Right atrium auricular region (tissue), 2 donors: ENCODE data around the gene CBX7. TPM values are rescaled to one million over a fixed set of nuclear protein-coding genes. Genes with fewer than 3 reads are reported as not detected.

Source experiments
- DNase-seq: peaks from one replicate; pipeline ENCODE4 v3.0.0-alpha.2; 2019; ENCODE audit warnings: low spot score
- H3K27ac ChIP-seq, 2 donors: fragments of 200-600 bp; sonication (generic); 1 replicate in 1 of 2; 2 replicates in 1 of 2; pipeline ENCODE4 v1.5.1; 2016 to 2019
- H3K27me3 ChIP-seq, 2 donors: fragments of 200-600 bp; sonication (generic); one replicate each; pipeline versions ENCODE4 v1.5.1 to v1.6.0; 2017 to 2019
- H3K36me3 ChIP-seq: fragments of 200-600 bp; sonication (generic); one replicate; pipeline ENCODE4 v1.5.1; 2016
- H3K4me1 ChIP-seq, 2 donors: fragments of 200-600 bp; sonication (generic); one replicate each; pipeline versions ENCODE4 v1.5.1 to v1.6.0; 2017 to 2019
- H3K4me3 ChIP-seq, 2 donors: fragments of 200-600 bp; sonication (generic); 1 replicate in 1 of 2; 2 replicates in 1 of 2; pipeline ENCODE4 v1.5.1; 2017 to 2019; ENCODE audit warnings: mild to moderate bottlenecking in 1 of 2, moderate library complexity in 1 of 2
- H3K9me3 ChIP-seq, 2 donors: fragments of 200-600 bp; sonication (generic); one replicate each; pipeline ENCODE4 v1.5.1; 2019
- total RNA-seq, 2 donors: library from RNA; depleted of rRNA; stranded (reverse); fragments of >200 nt; gene quantifications; one replicate each; pipeline ENCODE4 v1.1.0, GENCODE V29; 2016
- TF ChIP-seq, protein P1 (sequence below), 2 donors: fragments of 200-600 bp; sonication (generic); IDR thresholded peaks; one replicate each; pipeline ENCODE4 v1.5.1; 2019; ENCODE audit warnings: antibody characterized with exemption in 2 of 2

The CBX7 gene
- total RNA-seq, 2 donors from 2014 or later, result 62.0 to 111 TPM

GRCh38 chr22:39091126-39092081, 61.1 kb downstream of the CBX7 start:
- DNase-seq, result no peak

GRCh38 chr22:39090426-39091064, 61.9 kb downstream of the CBX7 start:
- no peak for DNase-seq
- H3K4me3 ChIP-seq, result no peak overlapping the region
- TF ChIP-seq, protein P1, sequence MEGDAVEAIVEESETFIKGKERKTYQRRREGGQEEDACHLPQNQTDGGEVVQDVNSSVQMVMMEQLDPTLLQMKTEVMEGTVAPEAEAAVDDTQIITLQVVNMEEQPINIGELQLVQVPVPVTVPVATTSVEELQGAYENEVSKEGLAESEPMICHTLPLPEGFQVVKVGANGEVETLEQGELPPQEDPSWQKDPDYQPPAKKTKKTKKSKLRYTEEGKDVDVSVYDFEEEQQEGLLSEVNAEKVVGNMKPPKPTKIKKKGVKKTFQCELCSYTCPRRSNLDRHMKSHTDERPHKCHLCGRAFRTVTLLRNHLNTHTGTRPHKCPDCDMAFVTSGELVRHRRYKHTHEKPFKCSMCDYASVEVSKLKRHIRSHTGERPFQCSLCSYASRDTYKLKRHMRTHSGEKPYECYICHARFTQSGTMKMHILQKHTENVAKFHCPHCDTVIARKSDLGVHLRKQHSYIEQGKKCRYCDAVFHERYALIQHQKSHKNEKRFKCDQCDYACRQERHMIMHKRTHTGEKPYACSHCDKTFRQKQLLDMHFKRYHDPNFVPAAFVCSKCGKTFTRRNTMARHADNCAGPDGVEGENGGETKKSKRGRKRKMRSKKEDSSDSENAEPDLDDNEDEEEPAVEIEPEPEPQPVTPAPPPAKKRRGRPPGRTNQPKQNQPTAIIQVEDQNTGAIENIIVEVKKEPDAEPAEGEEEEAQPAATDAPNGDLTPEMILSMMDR (IDR thresholded peaks at IDR 0.05), result no peak
- no peak overlapping the region for H3K27ac ChIP-seq
- no peaks in the 10 kb centered on the region for H3K36me3 ChIP-seq
- H3K27me3 ChIP-seq, result no peaks in the 10 kb centered on the region
- H3K4me1 ChIP-seq, result no peaks in the 10 kb centered on the region
- no peaks in the 10 kb centered on the region for H3K9me3 ChIP-seq

More at GRCh38 chr22:39091126-39092081, 61.1 kb downstream of the CBX7 start:
- Histone ChIP-seq H3K27ac (no peak overlapping the region), H3K4me3 (no peak overlapping the region), H3K36me3 (no peaks in the 10 kb centered on the region), H3K4me1 (no peaks in the 10 kb centered on the region), H3K27me3 (no peaks in the 10 kb centered on the region), H3K9me3 (no peaks in the 10 kb centered on the region)
- TF ChIP-seq, protein P1 (IDR thresholded peaks at IDR 0.05), result no peak

- no peak overlapping the region for H3K4me3 ChIP-seq
- no peaks in the 10 kb centered on the region for H3K4me1 ChIP-seq
- H3K27me3 ChIP-seq, result no peaks in the 10 kb centered on the region
- H3K36me3 ChIP-seq, result no peaks in the 10 kb centered on the region
- no peaks in the 10 kb centered on the region for H3K9me3 ChIP-seq
- TF ChIP-seq, protein P1 (IDR thresholded peaks at IDR 0.05), result no peak
- no peak overlapping the region for H3K27ac ChIP-seq
- no peak for DNase-seq
Observed at GRCh38 chr22:39089928-39090327, 62.6 kb downstream of the CBX7 start.

GRCh38 chr22:39088685-39089032, 63.8 kb downstream of the CBX7 start:
- Histone ChIP-seq H3K9me3 (no peaks in the 10 kb centered on the region), H3K36me3 (no peaks in the 10 kb centered on the region), H3K27ac (no peak overlapping the region), H3K4me3 (no peak overlapping the region), H3K4me1 (no peaks in the 10 kb centered on the region), H3K27me3 (no peaks in the 10 kb centered on the region)
- no peak for DNase-seq
- TF ChIP-seq, protein P1 (IDR thresholded peaks at IDR 0.05), result no peak

DNA sequence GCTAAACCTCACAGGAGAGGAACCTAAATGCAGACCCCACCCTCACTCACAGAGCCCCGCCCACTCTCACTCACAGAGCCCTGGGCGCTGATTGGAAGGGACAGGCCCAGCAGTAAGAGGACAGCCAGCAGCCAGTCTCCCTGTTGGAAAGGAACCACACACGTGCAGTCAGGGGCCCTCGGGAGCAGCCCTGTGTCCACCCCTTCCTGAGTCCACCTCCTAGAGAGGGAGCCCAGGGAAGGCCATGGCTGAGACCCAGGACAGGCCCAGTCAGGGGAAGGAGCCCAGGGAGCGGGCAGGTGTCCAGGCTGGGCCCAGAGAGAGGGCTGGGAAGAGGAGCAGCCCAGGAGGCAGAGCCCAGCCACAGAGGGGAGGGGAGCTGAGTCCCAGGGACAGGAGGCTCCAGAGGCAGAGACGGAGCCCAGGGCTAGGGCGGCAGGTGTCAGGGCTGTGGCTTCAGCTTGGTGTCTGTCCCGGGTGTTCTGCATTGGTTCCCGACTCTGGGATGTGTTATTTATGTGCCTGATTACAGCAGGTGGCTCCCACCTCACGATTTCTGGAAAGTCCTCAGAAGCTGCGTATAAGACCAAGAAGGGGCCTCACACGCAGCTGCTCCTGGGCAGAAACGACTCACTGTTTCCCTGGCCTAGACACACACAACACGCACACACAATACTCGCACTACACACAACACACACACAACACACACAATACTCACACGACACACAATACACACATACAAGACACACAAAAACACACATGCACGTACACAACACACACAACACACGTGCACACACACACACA, 64.4 kb downstream of the CBX7 start:
- no peaks in the 10 kb centered on the region for H3K4me1 ChIP-seq
- H3K9me3 ChIP-seq, result no peaks in the 10 kb centered on the region
- DNase-seq, result no peak
- H3K27ac ChIP-seq, result no peak overlapping the region
- TF ChIP-seq, protein P1 (IDR thresholded peaks at IDR 0.05), result no peak
- no peaks in the 10 kb centered on the region for H3K36me3 ChIP-seq
- H3K4me3 ChIP-seq, result no peak overlapping the region
- no peaks in the 10 kb centered on the region for H3K27me3 ChIP-seq
